Esophagus (tissue), 2 donors: ENCODE results near the gene COL11A1. TPM values are rescaled to one million over a fixed set of nuclear protein-coding genes. Genes with fewer than 3 reads are reported as not detected.

Source experiments
- H3K27ac ChIP-seq, 2 donors: one replicate each; pipeline ENCODE4 v1.5.1; 2013; ENCODE audit warnings: low read depth in 2 of 2, mild to moderate bottlenecking in 2 of 2, inconsistent platforms in 1 of 2, low read length in 1 of 2, moderate library complexity in 1 of 2
- H3K27me3 ChIP-seq, 2 donors: one replicate each; pipeline ENCODE4 v1.6.1; 2013; ENCODE audit warnings: low read length in 2 of 2, control low read depth in 1 of 2, mild to moderate bottlenecking in 1 of 2; ENCODE audit not compliant: insufficient read depth in 2 of 2, control insufficient read depth in 1 of 2
- H3K36me3 ChIP-seq, 2 donors: one replicate each; pipeline ENCODE4 v1.6.1; 2013; ENCODE audit warnings: low read length in 1 of 2; ENCODE audit not compliant: control insufficient read depth in 2 of 2, insufficient read depth in 2 of 2
- H3K4me1 ChIP-seq, 2 donors: one replicate each; pipeline ENCODE4 v1.6.1; 2013; ENCODE audit warnings: low read length in 1 of 2; ENCODE audit not compliant: control insufficient read depth in 2 of 2, insufficient read depth in 2 of 2
- H3K4me3 ChIP-seq, 2 donors: one replicate each; pipeline ENCODE4 v1.5.1; 2013; ENCODE audit warnings: low read length in 2 of 2, mild to moderate bottlenecking in 2 of 2, low read depth in 1 of 2, moderate library complexity in 1 of 2
- H3K9me3 ChIP-seq, 2 donors: one replicate each; pipeline ENCODE4 v1.6.1; 2013; ENCODE audit warnings: mild to moderate bottlenecking in 2 of 2, low read depth in 1 of 2, low read length in 1 of 2, moderate library complexity in 1 of 2; ENCODE audit not compliant: control insufficient read depth in 2 of 2, insufficient read depth in 1 of 2
- WGBS, 2 donors: extraction: QIAGEN DNeasy Blood & Tissue Kit; methylation state at CpG; one replicate each; pipeline ENCODE4 v1.1.7; 2013; 5-methylcytosine and 5-hydroxymethylcytosine counted together
- polyA plus RNA-seq, 2 donors: library from polyadenylated mRNA; stranded (reverse); fragments of 200-250 nt; gene quantifications; one replicate each; pipeline ENCODE4 v1.2.3, GENCODE V29; 2013
- donor health status: healthy with polysubstance abuse.
- donor health status: Bipolar disorder and iron deficiency.

Gene COL11A1
- polyA plus RNA-seq, 2 donors = 0.01 to 0.08 TPM

DNA sequence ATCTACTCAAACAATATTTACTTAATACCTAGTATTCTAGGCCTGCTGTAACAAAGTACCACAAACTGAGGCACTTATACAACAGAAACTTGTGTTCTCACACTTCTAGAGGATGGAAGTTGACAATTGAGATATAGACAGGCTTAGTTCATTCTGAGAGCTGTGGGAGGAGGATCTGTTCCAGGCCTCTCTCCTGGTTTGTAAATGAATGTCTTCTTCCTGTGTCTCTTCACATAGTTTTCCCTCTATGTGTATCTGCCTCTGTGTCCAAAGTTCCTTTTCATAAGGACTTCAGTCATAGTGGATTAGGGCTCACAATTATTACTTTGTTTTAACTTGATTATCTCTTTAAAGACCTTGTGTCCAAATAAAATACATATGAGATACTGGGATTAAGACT, 251.1 kb downstream of the COL11A1 start:
- H3K27me3 ChIP-seq = no peaks in the 10 kb centered on the region
- H3K4me3 ChIP-seq = no peak overlapping the region
- H3K9me3 ChIP-seq = peaks cover 0 to 6% of the 10 kb centered on the region in 2 donors
- no peaks in the 10 kb centered on the region for H3K4me1 ChIP-seq
- H3K36me3 ChIP-seq = no peaks in the 10 kb centered on the region
- H3K27ac ChIP-seq = no peak overlapping the region

GRCh38 chr1:102853701-102854187, 254.6 kb downstream of the COL11A1 start:
- peaks cover 0 to 6% of the 10 kb centered on the region in 2 donors for H3K9me3 ChIP-seq
- H3K27ac ChIP-seq = no peak overlapping the region
- H3K27me3 ChIP-seq = no peaks in the 10 kb centered on the region
- H3K4me3 ChIP-seq = no peak overlapping the region
- no peaks in the 10 kb centered on the region for H3K4me1 ChIP-seq
- 88 to 93% methylated on average over 50 of the region's 50 CpGs for WGBS, 2 donors
- no peaks in the 10 kb centered on the region for H3K36me3 ChIP-seq

DNA sequence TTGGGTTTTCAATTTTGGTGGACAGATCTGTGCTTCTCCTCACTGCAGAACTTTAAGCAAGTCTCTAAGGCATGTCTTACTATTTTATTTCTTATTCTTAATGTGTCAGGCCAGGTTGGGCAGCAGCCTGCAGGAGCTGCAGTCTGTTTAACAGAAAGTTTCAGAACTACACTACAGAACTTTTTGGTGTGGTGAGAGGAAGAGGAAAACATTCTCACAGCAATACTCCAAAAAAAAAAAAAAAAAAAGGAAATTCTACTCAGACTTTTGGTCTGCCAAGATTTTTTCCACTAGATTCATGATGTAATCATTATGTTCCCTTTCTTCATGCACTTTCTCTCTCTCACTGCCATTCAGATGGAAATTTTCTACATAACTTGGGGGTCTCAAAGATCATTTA, 255.2 kb downstream of the COL11A1 start:
- no peaks in the 10 kb centered on the region for H3K27me3 ChIP-seq
- no peak overlapping the region for H3K27ac ChIP-seq
- peaks cover 0 to 6% of the 10 kb centered on the region in 2 donors for H3K9me3 ChIP-seq
- no peaks in the 10 kb centered on the region for H3K4me1 ChIP-seq
- no peaks in the 10 kb centered on the region for H3K36me3 ChIP-seq
- no peak overlapping the region for H3K4me3 ChIP-seq

- Histone ChIP-seq H3K27ac (no peak overlapping the region), H3K9me3 (peaks cover 0 to 6% of the 10 kb centered on the region in 2 donors), H3K4me1 (no peaks in the 10 kb centered on the region), H3K36me3 (no peaks in the 10 kb centered on the region), H3K27me3 (no peaks in the 10 kb centered on the region), H3K4me3 (no peak overlapping the region)
- WGBS, 2 donors = 50 to 61% methylated on average over 2 of the region's 2 CpGs
Measured at GRCh38 chr1:102852613-102853012, 255.7 kb downstream of the COL11A1 start.

DNA sequence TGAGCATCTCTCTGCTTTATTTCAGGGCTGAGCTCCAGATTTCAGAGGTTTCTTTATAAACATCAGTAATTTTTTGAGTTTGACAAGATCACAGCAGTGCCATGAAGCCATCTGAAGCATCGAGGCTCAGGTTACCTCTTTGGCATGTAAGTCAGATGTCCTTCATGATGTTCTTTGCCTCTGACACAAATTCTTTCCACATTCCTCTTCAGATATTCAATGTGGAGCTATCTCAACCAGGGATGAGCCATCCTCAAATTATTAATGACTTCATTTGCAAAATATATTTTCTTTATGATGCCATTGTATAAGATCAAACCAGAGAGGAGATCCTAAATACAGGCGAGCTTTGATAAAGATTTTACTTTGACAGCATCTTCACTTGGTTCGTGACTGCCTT, 256.7 kb downstream of the COL11A1 start:
- Histone ChIP-seq H3K27me3 (no peaks in the 10 kb centered on the region), H3K36me3 (no peaks in the 10 kb centered on the region), H3K27ac (no peak overlapping the region), H3K9me3 (peaks cover 0 to 6% of the 10 kb centered on the region in 2 donors), H3K4me1 (no peaks in the 10 kb centered on the region), H3K4me3 (no peak overlapping the region)
- WGBS, 2 donors = 87 to 88% methylated on average over 3 of the region's 3 CpGs

DNA sequence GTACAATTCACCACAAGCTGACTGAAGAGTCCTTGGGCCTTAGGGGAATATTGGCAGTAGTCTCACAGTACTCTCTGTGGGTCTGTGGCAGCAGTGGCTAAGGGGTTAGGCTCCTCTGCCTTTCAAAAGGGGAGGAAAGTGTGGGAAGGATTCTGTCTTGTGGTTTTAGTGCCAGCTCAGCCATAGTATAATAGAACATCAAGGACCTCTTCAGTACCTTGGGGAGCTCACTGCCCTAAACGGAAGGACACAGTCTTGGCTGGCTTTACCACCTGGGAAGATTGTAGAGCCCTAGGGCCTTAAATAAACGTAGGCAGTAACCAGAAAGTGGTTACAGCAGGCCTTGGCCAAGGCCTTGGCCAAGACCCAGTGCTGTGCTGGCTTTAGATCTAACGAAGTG, 265.7 kb downstream of the COL11A1 start:
- Histone ChIP-seq H3K27ac (no peak overlapping the region), H3K9me3 (peaks cover 0 to 3% of the 10 kb centered on the region in 2 donors), H3K4me1 (no peaks in the 10 kb centered on the region), H3K36me3 (no peaks in the 10 kb centered on the region), H3K27me3 (no peaks in the 10 kb centered on the region), H3K4me3 (no peak overlapping the region)
- WGBS, 2 donors = 40 to 47% methylated on average over 3 of the region's 3 CpGs

DNA sequence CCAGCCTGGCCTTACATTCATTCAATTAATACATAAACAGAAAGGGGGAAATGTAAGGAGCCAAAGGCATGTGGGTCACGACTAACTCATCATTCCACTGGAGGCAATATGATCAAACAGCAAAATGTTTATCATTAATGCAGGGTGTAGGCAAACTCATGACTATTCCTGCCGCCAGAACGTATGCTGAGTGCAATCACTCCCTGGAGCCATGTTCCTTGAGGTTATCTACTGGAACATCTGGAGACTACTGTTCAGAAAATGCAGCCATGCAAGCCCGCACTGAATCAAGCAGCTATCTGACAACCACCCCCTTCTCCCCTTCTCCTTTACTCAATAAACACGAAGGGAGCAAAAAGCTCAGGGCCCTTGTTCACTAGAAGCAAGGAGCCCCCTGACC, 267.6 kb downstream of the COL11A1 start:
- WGBS, 2 donors = 70 to 71% methylated on average over 5 of the region's 5 CpGs
- no peak overlapping the region for H3K4me3 ChIP-seq
- H3K27me3 ChIP-seq = no peaks in the 10 kb centered on the region
- no peaks in the 10 kb centered on the region for H3K36me3 ChIP-seq
- H3K4me1 ChIP-seq = no peaks in the 10 kb centered on the region
- H3K9me3 ChIP-seq = peaks cover 0 to 3% of the 10 kb centered on the region in 2 donors
- no peak overlapping the region for H3K27ac ChIP-seq

DNA sequence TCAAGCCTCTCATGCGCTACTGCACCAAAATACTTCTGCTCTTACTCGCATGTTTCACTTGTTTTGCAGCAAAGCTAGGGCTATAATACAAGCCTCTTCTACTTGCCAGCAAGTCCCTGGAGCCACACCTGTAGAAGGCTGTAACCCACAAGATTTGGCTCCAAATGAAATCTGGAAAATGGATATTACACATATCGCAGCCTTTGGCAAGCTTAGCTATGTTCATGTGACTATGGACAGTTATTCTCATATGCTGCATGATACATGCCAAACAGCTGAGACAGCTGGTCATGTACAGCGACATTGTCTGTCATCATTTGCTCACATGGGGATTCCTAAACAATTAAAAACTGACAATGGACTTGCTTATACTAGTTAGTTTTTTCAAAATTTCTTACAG, 270.3 kb downstream of the COL11A1 start:
- no peak overlapping the region for H3K27ac ChIP-seq
- H3K4me1 ChIP-seq = no peaks in the 10 kb centered on the region
- 71 to 77% methylated on average over 4 of the region's 4 CpGs for WGBS, 2 donors
- H3K36me3 ChIP-seq = no peaks in the 10 kb centered on the region
- peaks cover 0 to 3% of the 10 kb centered on the region in 2 donors for H3K9me3 ChIP-seq
- H3K4me3 ChIP-seq = no peak overlapping the region
- no peaks in the 10 kb centered on the region for H3K27me3 ChIP-seq

DNA sequence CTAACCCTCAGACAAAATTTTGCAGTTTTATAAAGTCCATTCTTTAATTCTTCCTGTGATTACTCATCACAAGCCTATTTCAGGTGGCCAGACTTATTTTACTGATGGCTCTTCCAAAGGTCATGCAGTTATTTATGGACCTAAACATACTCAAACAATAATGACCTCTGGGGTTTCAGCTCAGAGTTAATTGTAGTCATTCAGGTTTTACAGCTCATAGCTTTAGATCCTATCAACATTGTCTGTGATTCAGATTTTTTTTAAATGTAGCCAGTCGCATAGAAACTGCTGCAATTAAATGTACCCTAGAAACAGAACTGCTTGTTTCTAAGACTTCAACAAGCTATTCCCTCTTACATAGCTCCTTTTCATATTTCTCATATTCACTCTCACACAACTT, 270.8 kb downstream of the COL11A1 start:
- H3K27me3 ChIP-seq = no peaks in the 10 kb centered on the region
- H3K36me3 ChIP-seq = no peaks in the 10 kb centered on the region
- H3K9me3 ChIP-seq = no peaks in the 10 kb centered on the region
- no peak overlapping the region for H3K4me3 ChIP-seq
- WGBS, 2 donors = 53 to 58% methylated on average over 1 of the region's 1 CpG
- no peaks in the 10 kb centered on the region for H3K4me1 ChIP-seq
- H3K27ac ChIP-seq = no peak overlapping the region

DNA sequence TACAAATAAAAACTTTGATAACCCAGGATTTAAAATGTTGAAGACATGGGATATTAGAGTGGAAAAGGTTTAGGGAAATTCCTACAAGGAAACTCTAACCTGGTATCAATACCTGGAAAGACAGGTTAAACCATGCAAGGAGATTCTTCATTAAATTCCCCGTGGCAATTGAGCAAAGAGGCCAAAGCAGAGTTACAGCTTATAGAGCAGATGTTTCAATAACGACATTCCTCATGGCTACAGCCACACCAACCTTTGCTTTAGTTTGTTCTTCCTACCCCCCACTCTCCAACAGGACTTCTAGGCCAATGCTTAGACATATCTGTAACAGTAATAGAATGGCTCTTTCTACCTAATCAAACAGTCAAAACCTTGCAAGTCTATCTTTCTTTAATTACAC, 271.3 kb downstream of the COL11A1 start:
- H3K9me3 ChIP-seq = no peaks in the 10 kb centered on the region
- H3K27me3 ChIP-seq = no peaks in the 10 kb centered on the region
- 48 to 51% methylated on average over 2 of the region's 2 CpGs for WGBS, 2 donors
- H3K4me3 ChIP-seq = no peak overlapping the region
- H3K4me1 ChIP-seq = no peaks in the 10 kb centered on the region
- H3K36me3 ChIP-seq = no peaks in the 10 kb centered on the region
- no peak overlapping the region for H3K27ac ChIP-seq
